ENCODE data around the gene SLC35E2B. TPM values are rescaled to one million over a fixed set of nuclear protein-coding genes. Genes with fewer than 3 reads are reported as not detected.
"Not testable (repeated sequence)": the region's sequence is repeated elsewhere in the genome, so short reads cannot be mapped to it uniquely, and the experiment has no call there.

Gene SLC35E2B
- total RNA-seq, 1 donor from 2014 or later = 45.1 TPM

GRCh38 chr1:1640081-1640480 is 52.5 kb downstream of the SLC35E2B start:
- H3K27me3 ChIP-seq (ENCODE audit: insufficient read depth, low read length); H4K20me1 ChIP-seq (ENCODE audit: insufficient read depth, low read length); H2AFZ ChIP-seq (ENCODE audit: low read depth, low read length); H3K27me3 Mint-ChIP-seq (ENCODE audit: low read depth, unreplicated experiment); H3K36me3 ChIP-seq (ENCODE audit: insufficient read depth, low read length); H3K9me3 ChIP-seq (ENCODE audit: insufficient read depth, low read depth, low read length); H3K9me3 Mint-ChIP-seq (ENCODE audit: unreplicated experiment); H3K27ac Mint-ChIP-seq (ENCODE audit: unreplicated experiment); H3K4me3 ChIP-seq (ENCODE audit: insufficient read depth, low read depth, low read length); FAIRE-seq; H3K4me1 Mint-ChIP-seq (ENCODE audit: low read depth, unreplicated experiment); DNase-seq (ENCODE audit: low read depth); H3K4me3 Mint-ChIP-seq (ENCODE audit: unreplicated experiment); H3K27ac ChIP-seq (ENCODE audit: low read depth, low read length); H3K36me3 Mint-ChIP-seq (ENCODE audit: low read depth, unreplicated experiment); H3K9ac ChIP-seq (ENCODE audit: low read length); H3K4me2 ChIP-seq (ENCODE audit: low read length); H3K79me2 ChIP-seq (ENCODE audit: insufficient read depth, low read length); H3K4me1 ChIP-seq (ENCODE audit: insufficient read depth, low read length): not testable (repeated sequence)

DNA sequence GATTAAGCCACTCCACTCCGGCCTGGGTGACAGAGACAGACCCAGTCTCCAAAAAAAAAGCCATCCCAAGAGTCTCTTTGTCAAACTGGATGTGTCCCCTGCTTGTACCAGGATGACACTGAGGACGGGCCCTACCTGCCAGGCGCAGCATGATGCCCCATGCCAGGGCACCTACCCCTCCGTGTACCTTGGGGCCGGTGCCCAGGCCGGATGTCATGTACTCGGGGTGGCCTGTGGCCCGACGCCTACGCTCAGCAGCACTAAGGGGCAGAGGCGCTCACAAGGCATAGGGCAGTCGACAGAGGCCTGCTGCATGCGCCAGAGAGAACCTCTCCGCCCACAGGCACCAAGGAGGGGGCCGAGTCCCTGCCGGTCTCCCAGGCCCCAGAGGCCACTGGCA is 53.2 kb downstream of the SLC35E2B start:
- not testable (repeated sequence) for H3K27ac Mint-ChIP-seq (ENCODE audit: unreplicated experiment); H3K27ac ChIP-seq (ENCODE audit: low read depth, low read length); H2AFZ ChIP-seq (ENCODE audit: low read depth, low read length); H3K4me3 Mint-ChIP-seq (ENCODE audit: unreplicated experiment); FAIRE-seq; H3K9ac ChIP-seq (ENCODE audit: low read length); H3K9me3 ChIP-seq (ENCODE audit: insufficient read depth, low read depth, low read length); H3K36me3 Mint-ChIP-seq (ENCODE audit: low read depth, unreplicated experiment); H3K4me3 ChIP-seq (ENCODE audit: insufficient read depth, low read depth, low read length); H3K4me1 Mint-ChIP-seq (ENCODE audit: low read depth, unreplicated experiment); H4K20me1 ChIP-seq (ENCODE audit: insufficient read depth, low read length); H3K9me3 Mint-ChIP-seq (ENCODE audit: unreplicated experiment); H3K27me3 Mint-ChIP-seq (ENCODE audit: low read depth, unreplicated experiment); H3K4me1 ChIP-seq (ENCODE audit: insufficient read depth, low read length); H3K27me3 ChIP-seq (ENCODE audit: insufficient read depth, low read length); H3K4me2 ChIP-seq (ENCODE audit: low read length); H3K79me2 ChIP-seq (ENCODE audit: insufficient read depth, low read length); DNase-seq (ENCODE audit: low read depth); H3K36me3 ChIP-seq (ENCODE audit: insufficient read depth, low read length)

- not testable (repeated sequence) for H3K4me3 ChIP-seq (ENCODE audit: insufficient read depth, low read depth, low read length); H3K27ac Mint-ChIP-seq (ENCODE audit: unreplicated experiment); H3K4me1 ChIP-seq (ENCODE audit: insufficient read depth, low read length); H3K9me3 ChIP-seq (ENCODE audit: insufficient read depth, low read depth, low read length); H3K79me2 ChIP-seq (ENCODE audit: insufficient read depth, low read length); DNase-seq (ENCODE audit: low read depth); H3K27me3 Mint-ChIP-seq (ENCODE audit: low read depth, unreplicated experiment); H3K4me3 Mint-ChIP-seq (ENCODE audit: unreplicated experiment); H3K36me3 ChIP-seq (ENCODE audit: insufficient read depth, low read length); H4K20me1 ChIP-seq (ENCODE audit: insufficient read depth, low read length); FAIRE-seq; H3K9ac ChIP-seq (ENCODE audit: low read length); H3K36me3 Mint-ChIP-seq (ENCODE audit: low read depth, unreplicated experiment); H3K9me3 Mint-ChIP-seq (ENCODE audit: unreplicated experiment); H2AFZ ChIP-seq (ENCODE audit: low read depth, low read length); H3K4me1 Mint-ChIP-seq (ENCODE audit: low read depth, unreplicated experiment); H3K4me2 ChIP-seq (ENCODE audit: low read length); H3K27me3 ChIP-seq (ENCODE audit: insufficient read depth, low read length); H3K27ac ChIP-seq (ENCODE audit: low read depth, low read length)
These were observed 54.1 kb downstream of the SLC35E2B start for GRCh38 chr1:1638528-1638927.

DNA sequence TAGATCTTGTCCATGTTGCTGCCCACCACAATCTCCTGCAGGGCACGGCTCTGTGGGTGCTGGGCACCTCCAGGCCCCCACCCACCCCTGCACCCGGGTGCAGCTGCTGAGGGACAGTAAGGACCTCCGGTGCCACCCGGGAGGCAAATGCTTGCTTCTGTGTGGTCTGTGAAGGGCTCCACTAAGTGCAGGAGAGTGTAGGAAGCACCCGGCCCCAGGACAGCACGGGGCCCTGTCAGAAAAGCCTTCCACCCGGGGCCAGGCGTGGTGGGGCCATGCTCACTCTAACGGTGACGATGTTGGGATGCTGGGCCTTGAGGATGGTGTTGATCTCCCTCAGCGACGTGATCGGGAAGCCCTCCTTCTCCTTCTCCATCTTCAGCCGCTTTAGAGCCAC is 55.1 kb downstream of the SLC35E2B start:
- not testable (repeated sequence) for H3K4me1 ChIP-seq (ENCODE audit: insufficient read depth, low read length); DNase-seq (ENCODE audit: low read depth)

GRCh38 chr1:1636621-1637478 is 55.7 kb downstream of the SLC35E2B start:
- not testable (repeated sequence) for H3K79me2 ChIP-seq (ENCODE audit: insufficient read depth, low read length); H3K4me3 Mint-ChIP-seq (ENCODE audit: unreplicated experiment); H4K20me1 ChIP-seq (ENCODE audit: insufficient read depth, low read length); H2AFZ ChIP-seq (ENCODE audit: low read depth, low read length); H3K4me1 ChIP-seq (ENCODE audit: insufficient read depth, low read length); H3K27me3 Mint-ChIP-seq (ENCODE audit: low read depth, unreplicated experiment); DNase-seq (ENCODE audit: low read depth); H3K27me3 ChIP-seq (ENCODE audit: insufficient read depth, low read length); H3K4me2 ChIP-seq (ENCODE audit: low read length); H3K9me3 Mint-ChIP-seq (ENCODE audit: unreplicated experiment); H3K9ac ChIP-seq (ENCODE audit: low read length); H3K36me3 ChIP-seq (ENCODE audit: insufficient read depth, low read length); H3K4me1 Mint-ChIP-seq (ENCODE audit: low read depth, unreplicated experiment); H3K36me3 Mint-ChIP-seq (ENCODE audit: low read depth, unreplicated experiment); FAIRE-seq; H3K27ac ChIP-seq (ENCODE audit: low read depth, low read length); H3K4me3 ChIP-seq (ENCODE audit: insufficient read depth, low read depth, low read length); H3K27ac Mint-ChIP-seq (ENCODE audit: unreplicated experiment); H3K9me3 ChIP-seq (ENCODE audit: insufficient read depth, low read depth, low read length)

More for the DNA sequence above, 55.1 kb downstream of the SLC35E2B start:
- H3K27me3 Mint-ChIP-seq (ENCODE audit: low read depth, unreplicated experiment); H3K36me3 ChIP-seq (ENCODE audit: insufficient read depth, low read length); H3K36me3 Mint-ChIP-seq (ENCODE audit: low read depth, unreplicated experiment); H3K27me3 ChIP-seq (ENCODE audit: insufficient read depth, low read length); H3K9ac ChIP-seq (ENCODE audit: low read length); FAIRE-seq; H3K4me2 ChIP-seq (ENCODE audit: low read length); H3K4me1 Mint-ChIP-seq (ENCODE audit: low read depth, unreplicated experiment); H3K4me3 ChIP-seq (ENCODE audit: insufficient read depth, low read depth, low read length); H3K9me3 Mint-ChIP-seq (ENCODE audit: unreplicated experiment); H4K20me1 ChIP-seq (ENCODE audit: insufficient read depth, low read length); H3K79me2 ChIP-seq (ENCODE audit: insufficient read depth, low read length); H3K27ac Mint-ChIP-seq (ENCODE audit: unreplicated experiment); H3K27ac ChIP-seq (ENCODE audit: low read depth, low read length); H2AFZ ChIP-seq (ENCODE audit: low read depth, low read length); H3K4me3 Mint-ChIP-seq (ENCODE audit: unreplicated experiment); H3K9me3 ChIP-seq (ENCODE audit: insufficient read depth, low read depth, low read length): not testable (repeated sequence)

GRCh38 chr1:1634613-1635012 is 58.0 kb downstream of the SLC35E2B start:
- H3K27ac Mint-ChIP-seq (ENCODE audit: unreplicated experiment); DNase-seq (ENCODE audit: low read depth); H3K27ac ChIP-seq (ENCODE audit: low read depth, low read length); H3K9ac ChIP-seq (ENCODE audit: low read length); H3K4me1 Mint-ChIP-seq (ENCODE audit: low read depth, unreplicated experiment); H3K4me3 ChIP-seq (ENCODE audit: insufficient read depth, low read depth, low read length); H2AFZ ChIP-seq (ENCODE audit: low read depth, low read length); H3K79me2 ChIP-seq (ENCODE audit: insufficient read depth, low read length); H3K4me2 ChIP-seq (ENCODE audit: low read length); H3K27me3 ChIP-seq (ENCODE audit: insufficient read depth, low read length); FAIRE-seq; H3K36me3 Mint-ChIP-seq (ENCODE audit: low read depth, unreplicated experiment); H3K27me3 Mint-ChIP-seq (ENCODE audit: low read depth, unreplicated experiment); H3K9me3 Mint-ChIP-seq (ENCODE audit: unreplicated experiment); H3K4me3 Mint-ChIP-seq (ENCODE audit: unreplicated experiment); H3K4me1 ChIP-seq (ENCODE audit: insufficient read depth, low read length); H3K36me3 ChIP-seq (ENCODE audit: insufficient read depth, low read length); H4K20me1 ChIP-seq (ENCODE audit: insufficient read depth, low read length); H3K9me3 ChIP-seq (ENCODE audit: insufficient read depth, low read depth, low read length): not testable (repeated sequence)
